IPS-18c (cell line): ENCODE results near the gene SPAG17.

Experiments
- H3K4me3 ChIP-seq: 2 replicates; pipeline ENCODE4 v1.7.0; 2013; ENCODE audit warnings: low read depth, mild to moderate bottlenecking, low read length, moderate library complexity; ENCODE audit not compliant: insufficient read depth
- H3K9me3 ChIP-seq: one replicate; pipeline ENCODE4 v1.6.1; 2013; ENCODE audit warnings: mild to moderate bottlenecking, low read length, moderate library complexity; ENCODE audit not compliant: control insufficient read depth, insufficient read depth

The SPAG17 gene

DNA sequence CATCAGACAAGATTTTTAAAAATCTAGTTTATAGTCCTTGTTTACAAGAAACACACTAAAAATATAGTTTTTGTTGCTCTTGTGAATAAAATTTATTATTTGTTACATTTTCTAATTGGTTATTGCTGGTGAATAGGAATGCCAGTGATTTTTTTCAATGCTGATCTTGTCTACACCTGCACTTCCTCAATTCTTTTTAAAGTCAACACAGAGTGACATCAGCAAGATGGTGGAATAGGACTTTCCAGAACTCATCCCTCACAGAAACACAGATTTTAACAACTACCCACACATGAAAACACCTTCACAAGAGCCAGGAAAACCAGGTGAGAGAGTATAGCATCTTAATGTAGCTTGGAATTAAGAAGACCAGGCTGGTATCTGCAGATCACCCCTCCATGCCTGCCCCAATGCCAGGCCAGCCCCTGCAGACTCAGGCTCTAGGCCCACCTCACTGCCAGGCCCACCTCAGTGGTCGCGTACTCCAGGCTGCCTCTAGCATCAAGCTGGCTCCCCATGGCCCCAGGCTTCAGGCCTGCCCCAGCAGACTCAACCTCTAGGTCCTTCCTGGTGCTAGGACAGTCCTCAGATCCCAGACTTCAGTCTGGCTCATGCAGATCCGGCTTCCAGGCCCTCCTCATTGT, 137.9 kb downstream of the SPAG17 start:
- Histone ChIP-seq H3K4me3 (no peak overlapping the region), H3K9me3 (peaks cover 2% of the 10 kb centered on the region)

DNA sequence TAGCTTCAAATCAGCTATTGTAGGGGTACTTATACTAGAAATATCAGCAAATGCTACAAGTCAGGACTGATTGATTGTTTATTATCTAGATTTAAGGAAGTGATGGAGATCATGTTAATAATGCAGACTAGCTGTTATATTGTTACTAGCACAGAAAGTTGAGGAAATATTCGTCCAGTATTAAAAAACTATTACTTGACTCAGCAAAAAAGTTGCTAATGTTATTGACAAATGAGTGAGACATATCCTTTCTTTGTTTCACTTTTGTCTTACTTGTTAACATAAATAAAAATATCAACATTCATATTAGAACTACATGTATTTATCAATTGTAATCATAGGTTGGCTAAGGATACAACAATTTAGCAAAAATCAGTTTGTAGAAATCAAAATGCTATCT, 141.4 kb downstream of the SPAG17 start:
- Histone ChIP-seq H3K9me3 (peaks cover 2% of the 10 kb centered on the region), H3K4me3 (no peak overlapping the region)

DNA sequence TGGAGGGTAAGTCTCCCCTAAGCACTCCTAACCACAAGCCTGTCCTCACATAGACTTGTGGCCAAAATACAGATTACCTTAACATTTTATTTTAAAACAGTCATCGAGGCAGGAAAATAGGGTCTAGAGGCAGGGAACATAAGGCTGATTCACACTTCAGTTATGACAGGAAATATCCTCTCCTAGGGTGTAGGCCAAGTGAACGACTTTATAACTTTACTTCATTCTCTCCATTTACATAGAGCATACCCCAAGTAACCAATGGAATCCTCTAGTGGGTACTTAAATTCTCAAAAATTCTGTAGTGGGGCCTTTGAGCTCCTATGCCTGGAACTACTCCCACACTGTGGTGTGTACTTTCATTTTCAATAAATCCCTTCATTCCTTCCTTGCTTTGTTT, 142.5 kb downstream of the SPAG17 start:
- H3K9me3 ChIP-seq: no peaks in the 10 kb centered on the region
- no peak overlapping the region for H3K4me3 ChIP-seq

DNA sequence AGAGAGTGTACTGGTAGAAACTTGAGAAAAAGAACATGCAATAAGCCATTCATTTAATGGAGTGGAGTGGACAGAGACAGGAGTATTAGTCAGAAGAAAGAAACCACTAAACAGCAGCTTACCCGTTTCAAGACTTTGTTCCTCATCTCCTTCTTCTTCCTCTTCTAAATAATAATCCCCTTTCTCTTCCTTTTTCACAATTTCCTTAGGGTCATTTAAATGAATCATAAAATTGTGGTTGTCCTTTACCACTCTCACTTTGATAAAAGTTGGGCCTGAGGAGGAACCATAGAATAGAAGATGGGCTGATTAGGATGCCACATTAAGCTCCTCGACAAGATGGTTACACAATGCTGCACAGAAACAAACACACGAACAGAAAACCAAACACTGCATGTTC, 145.9 kb downstream of the SPAG17 start:
- no peak overlapping the region for H3K4me3 ChIP-seq
- no peaks in the 10 kb centered on the region for H3K9me3 ChIP-seq

DNA sequence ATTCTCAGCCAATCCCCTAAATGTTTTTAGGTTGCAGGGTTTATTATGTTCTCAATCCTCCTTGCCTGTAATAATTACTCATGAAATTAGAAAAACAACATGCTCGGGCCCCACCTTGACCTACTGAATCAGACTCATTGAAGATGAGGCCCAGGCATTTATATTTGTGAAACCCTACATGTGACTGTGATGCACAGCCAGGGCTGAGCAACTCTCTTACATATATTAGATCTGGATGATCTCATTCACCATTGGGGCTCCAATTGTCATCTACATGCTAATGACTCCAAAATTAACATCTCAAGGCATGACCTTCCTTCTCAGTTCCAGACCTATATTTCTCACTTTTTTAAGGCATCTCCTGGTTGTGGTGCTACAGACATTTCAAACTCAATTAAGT, 152.1 kb downstream of the SPAG17 start:
- Histone ChIP-seq H3K9me3 (no peaks in the 10 kb centered on the region), H3K4me3 (no peak overlapping the region)

DNA sequence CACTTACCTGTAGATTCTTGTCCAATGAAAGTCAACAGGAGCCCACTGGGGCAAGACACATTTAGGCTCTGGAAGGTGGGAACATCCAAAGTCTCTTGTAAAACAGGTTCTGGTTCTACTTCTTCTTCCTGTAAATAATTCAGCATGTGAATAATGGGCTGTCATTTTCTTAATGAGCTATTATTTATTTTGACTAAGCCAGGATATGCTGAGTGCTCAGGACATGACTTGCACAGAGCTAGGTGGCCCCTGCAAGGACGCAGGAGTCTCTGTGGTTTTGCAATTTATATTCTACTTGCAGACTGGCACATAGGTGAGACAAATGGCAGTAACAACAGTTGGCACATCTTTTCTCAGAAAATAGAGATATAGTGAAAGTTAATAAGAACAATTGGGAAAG, 156.8 kb downstream of the SPAG17 start:
- no peak overlapping the region for H3K4me3 ChIP-seq
- H3K9me3 ChIP-seq: no peaks in the 10 kb centered on the region

DNA sequence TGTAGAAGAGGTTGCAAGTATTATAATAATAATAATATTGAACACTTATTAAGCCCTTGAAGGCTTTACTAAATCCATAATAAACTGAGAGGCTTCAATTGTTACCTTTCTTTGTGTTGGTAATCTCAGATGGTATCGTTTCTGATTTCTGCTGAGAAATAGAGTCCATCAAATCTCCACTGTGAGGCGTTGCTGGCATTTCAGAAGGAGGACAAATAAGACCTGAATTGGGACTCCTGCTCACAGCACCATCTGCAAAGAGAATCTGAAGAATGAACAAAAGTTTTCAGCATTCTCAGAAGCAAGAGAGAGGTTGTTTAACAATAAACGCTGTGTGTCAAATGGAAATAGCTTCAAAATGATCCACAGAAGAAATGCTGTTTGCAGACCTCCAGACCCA, 161.8 kb downstream of the SPAG17 start:
- Histone ChIP-seq H3K9me3 (no peaks in the 10 kb centered on the region), H3K4me3 (no peak overlapping the region)

DNA sequence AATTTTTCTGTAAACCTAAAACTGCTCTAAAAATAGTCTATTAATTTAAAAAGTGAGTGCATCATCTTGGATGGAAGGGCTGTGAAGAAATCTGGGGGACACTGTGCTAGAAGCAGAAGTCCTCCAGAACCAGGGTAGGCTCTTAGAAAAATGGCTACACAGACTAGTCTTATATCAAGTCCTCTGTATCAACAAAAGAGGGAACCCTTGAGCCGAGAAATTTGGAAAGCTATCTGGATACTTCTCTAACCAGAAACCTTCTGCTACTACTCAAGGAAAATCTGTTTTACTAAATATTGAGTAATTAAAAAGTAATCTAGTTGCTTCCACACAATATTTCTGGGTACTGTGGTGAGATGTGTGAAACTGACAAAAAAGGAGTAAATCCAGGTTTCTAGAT, 163.4 kb downstream of the SPAG17 start:
- H3K9me3 ChIP-seq: no peaks in the 10 kb centered on the region
- no peak overlapping the region for H3K4me3 ChIP-seq

DNA sequence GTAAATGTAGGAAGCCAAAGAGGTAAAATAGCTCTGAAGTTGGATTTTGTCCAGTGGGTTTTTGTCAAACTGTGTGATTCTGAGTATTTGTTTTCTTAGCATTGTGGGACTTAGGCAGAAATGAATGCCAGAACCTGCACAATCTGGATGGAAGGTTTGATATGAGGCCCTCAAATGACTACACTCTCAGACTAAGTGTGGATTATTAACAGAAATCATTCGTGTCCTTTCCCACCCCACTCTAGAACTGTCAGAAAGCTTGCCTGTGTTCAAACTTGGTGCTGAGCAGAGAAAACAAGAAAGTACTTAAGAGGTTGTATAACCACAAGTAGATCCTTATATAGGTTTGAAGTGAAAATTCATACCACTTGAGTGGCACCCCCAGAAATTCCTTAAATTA, 167.0 kb downstream of the SPAG17 start:
- Histone ChIP-seq H3K9me3 (no peaks in the 10 kb centered on the region), H3K4me3 (no peak overlapping the region)

DNA sequence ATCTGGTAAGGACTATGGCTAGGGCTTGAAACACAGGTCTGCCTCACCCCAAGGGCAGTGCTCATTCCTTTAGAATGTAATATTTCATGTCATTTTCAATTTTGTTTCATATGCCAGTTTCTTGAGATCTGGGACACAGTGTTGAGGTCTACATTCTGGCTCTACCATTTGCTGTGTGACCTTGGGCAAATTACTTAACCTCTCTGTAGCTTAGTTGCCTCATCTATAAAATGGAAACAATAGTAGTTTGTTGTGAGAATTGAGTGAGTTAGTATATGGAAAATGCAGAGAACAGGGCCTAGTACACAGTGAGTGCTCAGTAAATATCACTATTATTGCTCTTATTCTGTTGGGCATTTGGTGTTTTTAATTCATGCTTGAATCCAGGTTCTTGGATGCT, 171.1 kb downstream of the SPAG17 start:
- Histone ChIP-seq H3K9me3 (no peaks in the 10 kb centered on the region), H3K4me3 (no peak overlapping the region)

DNA sequence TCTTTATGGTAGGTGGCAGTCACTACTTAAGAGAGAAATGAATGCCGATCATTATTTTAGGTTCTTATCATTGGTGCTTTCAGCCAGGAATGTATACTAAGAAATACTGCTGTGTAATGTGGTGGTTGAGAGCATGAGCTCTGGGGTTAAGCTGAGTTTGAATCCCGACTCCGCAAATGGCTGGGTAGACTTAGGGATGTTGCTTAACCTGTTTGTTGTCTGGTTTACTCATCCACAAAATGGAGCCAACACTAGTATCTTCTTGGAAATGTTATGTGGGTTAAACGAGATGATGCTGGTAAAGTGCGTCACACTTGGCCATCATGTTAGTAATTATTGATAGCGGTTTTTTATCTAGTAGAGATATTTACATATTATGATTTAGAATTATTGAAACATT, 171.7 kb downstream of the SPAG17 start:
- no peaks in the 10 kb centered on the region for H3K9me3 ChIP-seq
- H3K4me3 ChIP-seq: no peak overlapping the region

DNA sequence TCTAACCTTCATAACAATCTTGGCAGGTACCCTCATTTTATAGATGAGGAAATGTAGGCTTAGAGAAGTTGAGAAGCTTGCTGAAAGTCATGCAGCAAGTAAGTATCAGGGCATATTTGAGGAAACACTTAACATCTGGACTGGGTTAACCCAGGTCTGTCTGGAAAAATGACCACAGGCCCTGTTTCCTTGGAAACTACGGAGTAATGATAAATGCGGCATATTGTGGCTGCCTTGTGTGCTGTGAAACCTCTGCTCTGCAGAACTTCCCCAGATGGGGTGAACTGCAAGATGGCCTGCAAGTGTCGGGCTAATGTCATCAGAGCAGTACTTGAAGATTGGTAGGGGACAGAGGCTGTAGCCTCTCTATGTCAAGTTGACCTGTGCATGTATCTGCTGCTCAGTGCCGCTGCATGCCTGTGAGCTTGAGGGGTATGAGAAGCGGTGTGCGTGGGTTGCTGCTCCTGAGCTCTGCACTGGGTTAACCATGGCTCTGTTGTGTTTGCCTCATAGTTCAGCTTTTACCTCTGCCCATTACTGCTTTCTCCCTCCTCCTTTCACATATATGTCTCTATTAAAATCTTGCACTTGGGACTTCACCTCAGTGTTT, 172.4 kb downstream of the SPAG17 start:
- H3K4me3 ChIP-seq: no peak overlapping the region

DNA sequence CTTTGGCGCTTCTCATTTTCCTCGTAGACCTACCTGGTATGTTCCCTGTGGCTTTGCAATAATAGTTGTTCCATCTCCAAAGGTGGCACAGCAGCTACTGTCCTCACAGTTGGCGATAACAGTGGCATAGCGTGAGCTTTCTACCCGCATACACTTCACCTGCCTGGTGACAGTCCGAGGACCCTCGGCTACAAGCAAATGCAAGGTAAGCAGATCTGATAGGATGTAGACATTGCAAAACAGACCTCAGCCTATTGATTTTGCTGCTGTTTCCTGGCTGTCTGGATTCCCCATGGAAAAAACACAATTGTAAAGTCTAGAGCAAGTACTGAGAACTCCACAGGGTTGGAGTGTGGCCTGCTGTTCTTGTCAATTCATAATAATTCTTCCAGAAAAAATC, 177.0 kb downstream of the SPAG17 start:
- no peaks in the 10 kb centered on the region for H3K9me3 ChIP-seq
- H3K4me3 ChIP-seq: no peak overlapping the region

More for the DNA sequence above, 172.4 kb downstream of the SPAG17 start:
- H3K9me3 ChIP-seq: no peaks in the 10 kb centered on the region

DNA sequence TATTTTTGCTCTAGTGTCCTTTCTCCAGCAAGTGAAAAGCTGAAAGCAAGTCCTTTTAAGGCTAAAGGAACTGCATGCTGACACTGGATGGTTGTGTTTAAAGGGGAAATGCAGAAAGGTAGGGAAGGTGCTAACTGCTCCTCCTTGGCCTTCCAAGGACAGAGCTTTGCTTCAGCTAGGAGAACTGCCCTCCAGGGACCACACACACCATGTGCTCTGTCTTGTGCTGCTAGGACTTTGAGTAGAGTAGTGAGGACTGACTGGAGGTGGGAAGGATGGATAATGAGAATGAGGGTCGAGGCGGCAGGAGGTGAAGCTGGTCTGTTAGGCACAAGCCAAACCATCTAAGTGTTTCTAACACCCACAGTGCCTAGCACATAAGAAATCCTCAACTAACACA, 177.6 kb downstream of the SPAG17 start:
- Histone ChIP-seq H3K9me3 (no peaks in the 10 kb centered on the region), H3K4me3 (no peak overlapping the region)

DNA sequence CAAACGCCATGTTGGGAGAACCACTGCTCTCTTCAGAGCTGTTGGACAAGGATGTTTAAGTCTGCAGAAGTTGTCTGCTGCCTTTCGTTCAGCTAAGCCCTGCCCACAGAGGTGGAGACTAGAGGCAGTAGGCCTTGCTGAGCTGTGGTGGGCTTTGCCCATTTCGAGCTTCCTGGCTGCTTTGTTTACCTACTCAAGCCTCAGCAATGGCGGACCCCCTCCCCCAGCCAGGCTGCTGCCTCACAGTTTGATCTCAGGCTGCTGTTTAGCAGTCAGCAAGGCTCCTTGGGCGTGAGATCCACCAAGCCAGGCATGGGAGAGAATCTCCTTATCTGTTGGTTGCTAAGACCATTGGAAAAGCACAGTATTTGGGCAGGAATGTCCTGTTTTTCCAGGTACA, 180.7 kb downstream of the SPAG17 start:
- Histone ChIP-seq H3K4me3 (no peak overlapping the region), H3K9me3 (no peaks in the 10 kb centered on the region)

DNA sequence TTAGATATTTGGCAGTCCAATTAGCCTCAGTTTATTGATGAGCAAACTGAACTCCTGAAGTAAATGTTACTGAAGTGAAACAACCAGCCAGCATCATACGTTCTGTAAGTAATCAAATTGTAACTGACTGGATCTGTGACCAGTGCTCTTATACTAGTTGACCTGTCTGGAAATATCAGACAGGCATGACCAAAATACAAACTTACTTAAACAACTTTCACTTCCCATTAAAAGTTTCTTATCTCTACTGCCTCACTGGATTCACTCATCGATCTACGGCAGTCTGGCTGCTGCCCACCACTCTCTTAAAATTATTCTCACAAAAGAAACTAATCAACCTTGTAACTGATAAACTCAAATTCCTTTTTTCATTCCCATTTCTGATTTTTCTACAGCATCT, 199.1 kb downstream of the SPAG17 start:
- Histone ChIP-seq H3K4me3 (no peak overlapping the region), H3K9me3 (no peaks in the 10 kb centered on the region)

DNA sequence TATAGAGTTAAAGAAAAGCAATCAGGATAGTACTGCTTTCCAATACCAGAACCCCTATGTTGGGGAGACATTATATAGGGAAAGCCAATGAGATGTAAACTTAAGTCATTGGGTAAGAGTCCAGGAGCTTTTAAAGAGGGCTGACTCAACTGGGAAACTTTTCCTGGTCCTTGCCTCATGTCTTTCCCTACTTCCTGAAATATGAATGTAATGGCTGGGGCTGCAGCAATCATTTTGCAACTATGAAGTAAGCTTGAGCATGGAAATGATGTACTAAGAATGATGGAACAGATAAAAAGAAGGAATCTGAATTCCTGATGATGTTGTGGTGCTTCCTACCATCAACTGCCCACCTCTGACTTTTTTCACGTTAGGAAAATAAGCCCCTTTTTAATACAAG, 199.8 kb downstream of the SPAG17 start:
- Histone ChIP-seq H3K4me3 (no peak overlapping the region), H3K9me3 (no peaks in the 10 kb centered on the region)

DNA sequence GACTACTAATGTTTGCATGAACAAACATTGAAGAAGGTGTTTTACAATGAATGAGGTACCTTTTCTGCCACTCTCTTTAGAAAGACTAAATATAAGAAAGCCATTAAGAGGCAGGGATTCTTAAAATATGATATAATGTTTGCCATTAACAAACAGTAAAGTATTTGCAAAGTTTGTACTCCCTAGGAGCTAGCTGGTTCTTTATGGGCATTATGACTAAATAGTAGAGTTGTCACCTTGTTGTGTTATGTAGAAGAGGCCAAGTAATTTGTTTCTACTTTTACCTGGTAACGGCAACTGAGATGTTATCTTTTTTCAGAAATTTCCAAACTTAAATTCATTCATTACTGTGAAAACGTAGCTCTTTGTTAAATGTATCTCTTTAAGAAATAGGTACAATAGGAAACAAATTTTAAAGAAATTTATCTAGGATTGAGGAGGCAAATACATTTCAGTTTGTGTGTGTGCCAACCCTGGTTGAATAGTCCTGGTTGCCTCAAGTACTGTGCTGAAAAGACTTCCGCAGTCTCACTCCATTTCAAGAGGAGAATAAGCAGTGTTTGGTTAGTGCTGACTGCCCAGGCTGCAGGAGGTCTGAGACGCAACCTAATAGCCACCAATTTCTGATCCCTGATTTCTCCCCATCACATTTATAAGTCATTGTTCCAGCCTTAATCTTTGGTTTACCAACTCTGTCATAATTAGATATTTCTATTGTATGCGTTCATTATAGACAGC, 203.4 kb downstream of the SPAG17 start:
- Histone ChIP-seq H3K9me3 (no peaks in the 10 kb centered on the region), H3K4me3 (no peak overlapping the region)
